CD4-positive, alpha-beta T cell (primary cell): ENCODE data around the gene FRS3. TPM values are rescaled to one million over a fixed set of nuclear protein-coding genes. Genes with fewer than 3 reads are reported as not detected.

ENCODE experiments used
- ATAC-seq: fragments of 200-7000 bp; cut with Tn5 transposase; one replicate; pipeline ENCODE4 v1.10.0; 2022; ENCODE audit warnings: mild to moderate bottlenecking; ENCODE audit not compliant: poor library complexity
- CTCF ChIA-PET: fragments of 350-600 bp; sonication (Branson Sonifier 250); formaldehyde crosslinking; loops from one replicate; lab custom pipeline; 2021; ENCODE audit warnings: antibody characterized with exemption, inconsistent platforms; lab: Charles Lee
- POLR2A ChIA-PET: fragments of 350-600 bp; sonication (Branson Sonifier 250); formaldehyde crosslinking; loops from one replicate; lab custom pipeline; 2021; ENCODE audit warnings: antibody characterized with exemption, inconsistent platforms; lab: Charles Lee
- DNase-seq, 14 experiments: peaks; one replicate each; pipeline ENCODE4 v3.0.0-alpha.2; 2013 to 2020; ENCODE audit warnings: mixed read lengths in 2 of 14
- H3K27ac ChIP-seq, 2 donors: one replicate each; pipeline versions ENCODE4 v1.5.1 to v1.7.0; 2013; ENCODE audit warnings: low read length in 2 of 2, low read depth in 1 of 2, mild to moderate bottlenecking in 1 of 2
- H3K27me3 ChIP-seq, 2 experiments: 1 replicate in 1 of 2; 2 replicates in 1 of 2; pipeline versions ENCODE4 v1.6.1 to v1.7.0; 2013; ENCODE audit warnings: low read length in 2 of 2, control low read depth in 1 of 2, mild to moderate bottlenecking in 1 of 2, moderate library complexity in 1 of 2; ENCODE audit not compliant: insufficient read depth in 2 of 2, control insufficient read depth in 1 of 2
- H3K36me3 ChIP-seq: one replicate; pipeline ENCODE4 v1.6.1; 2013; ENCODE audit warnings: low read length, control low read depth; ENCODE audit not compliant: insufficient read depth
- H3K4me1 ChIP-seq: one replicate; pipeline ENCODE4 v1.6.1; 2013; ENCODE audit warnings: low read length, control low read depth; ENCODE audit not compliant: insufficient read depth
- H3K4me3 ChIP-seq: one replicate; pipeline ENCODE4 v1.5.1; 2013; ENCODE audit warnings: mild to moderate bottlenecking, low read length, moderate library complexity
- H3K9me3 ChIP-seq, 2 experiments: 1 replicate in 1 of 2; 2 replicates in 1 of 2; pipeline versions ENCODE4 v1.6.1 to v1.7.0; 2013; ENCODE audit warnings: low read length in 2 of 2, mild to moderate bottlenecking in 2 of 2, control low read depth in 1 of 2, moderate library complexity in 1 of 2; ENCODE audit not compliant: control insufficient read depth in 1 of 2, insufficient read depth in 1 of 2
- H3K27ac Mint-ChIP-seq: one replicate; pipeline ENCODE4 v1.8.0; 2020; ENCODE audit warnings: mixed read lengths
- H3K27me3 Mint-ChIP-seq: one replicate; pipeline ENCODE4 v1.8.0; 2021; ENCODE audit warnings: mixed read lengths
- H3K36me3 Mint-ChIP-seq: one replicate; pipeline ENCODE4 v1.8.0; 2021; ENCODE audit warnings: low read depth, mixed read lengths
- H3K4me1 Mint-ChIP-seq: one replicate; pipeline ENCODE4 v1.8.0; 2021; ENCODE audit warnings: low read depth, mixed read lengths
- H3K4me3 Mint-ChIP-seq: one replicate; pipeline ENCODE4 v1.8.0; 2020; ENCODE audit warnings: mild to moderate bottlenecking, mixed read lengths
- H3K9me3 Mint-ChIP-seq: one replicate; pipeline ENCODE4 v1.8.0; 2020; ENCODE audit warnings: mixed read lengths
- intact Hi-C, 2 experiments: fragments of 100-400 bp; cut with DNase I in 1 of 2; cut with micrococcal nuclease in 1 of 2; formaldehyde crosslinking; loops; one replicate each; pipeline versions ENCODE4 v1.15.1 to v1.9.0; 2023 to 2025; cut with DNase I, micrococcal nuclease
- total RNA-seq, 174 experiments: library from RNA in 2 of 174; stranded (reverse) in 2 of 174; gene quantifications; one replicate each; pipeline ENCODE4 v1.2.3 and lab custom pipeline; 2021 to 2026
- TF ChIP-seq, protein P1 (sequence below): fragments of 200-600 bp; IDR thresholded peaks from one replicate; pipeline ENCODE4 v1.8.0; 2022; ENCODE audit warnings: antibody characterized with exemption, mild to moderate bottlenecking

Gene FRS3
- total RNA-seq, 2 experiments from 2014 or later: 4.6 to 5.4 TPM

DNA sequence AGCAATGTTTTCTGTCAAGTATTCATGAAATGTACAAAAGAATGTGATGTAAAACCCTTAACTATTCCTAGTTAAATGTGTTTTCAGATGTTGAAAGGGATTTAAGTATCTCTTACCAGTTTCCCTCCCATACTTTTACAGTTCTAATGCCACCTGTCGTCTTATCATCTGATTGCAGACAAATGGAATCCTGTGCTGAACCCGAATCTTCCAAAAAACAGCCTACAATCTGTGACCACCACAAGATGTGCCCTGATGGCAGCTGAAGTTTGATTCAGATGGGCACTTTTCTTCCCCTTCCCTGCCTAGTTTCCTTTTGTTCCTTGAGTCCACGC, 9.7 kb upstream of the FRS3 start:
- Histone ChIP-seq H3K36me3 (peaks cover 41% of the 10 kb centered on the region), H3K4me1 (peaks cover 23% of the 10 kb centered on the region), H3K27ac (no peak overlapping the region), H3K9me3 (no peaks in the 10 kb centered on the region), H3K27me3 (no peaks in the 10 kb centered on the region), H3K4me3 (no peak overlapping the region)
- intact Hi-C loops: loop anchor here (5.0 to 10.0 kb wide), 4 partner anchors 148 to 1105 kb away; partner anchors contain the start of gene UBR2 (in 2 of the 2)
- peaks cover 57% of the 10 kb centered on the region for H3K36me3 Mint-ChIP-seq
- DNase-seq: no peak
- H3K27me3 Mint-ChIP-seq: no peaks in the 10 kb centered on the region
- peaks cover 27% of the 10 kb centered on the region for H3K4me1 Mint-ChIP-seq
- ChIA-PET POLR2A (no interaction called here), CTCF (no interaction called here)
- peak overlapping the region; percentile 85 for H3K4me3 Mint-ChIP-seq
- TF ChIP-seq, protein P1, sequence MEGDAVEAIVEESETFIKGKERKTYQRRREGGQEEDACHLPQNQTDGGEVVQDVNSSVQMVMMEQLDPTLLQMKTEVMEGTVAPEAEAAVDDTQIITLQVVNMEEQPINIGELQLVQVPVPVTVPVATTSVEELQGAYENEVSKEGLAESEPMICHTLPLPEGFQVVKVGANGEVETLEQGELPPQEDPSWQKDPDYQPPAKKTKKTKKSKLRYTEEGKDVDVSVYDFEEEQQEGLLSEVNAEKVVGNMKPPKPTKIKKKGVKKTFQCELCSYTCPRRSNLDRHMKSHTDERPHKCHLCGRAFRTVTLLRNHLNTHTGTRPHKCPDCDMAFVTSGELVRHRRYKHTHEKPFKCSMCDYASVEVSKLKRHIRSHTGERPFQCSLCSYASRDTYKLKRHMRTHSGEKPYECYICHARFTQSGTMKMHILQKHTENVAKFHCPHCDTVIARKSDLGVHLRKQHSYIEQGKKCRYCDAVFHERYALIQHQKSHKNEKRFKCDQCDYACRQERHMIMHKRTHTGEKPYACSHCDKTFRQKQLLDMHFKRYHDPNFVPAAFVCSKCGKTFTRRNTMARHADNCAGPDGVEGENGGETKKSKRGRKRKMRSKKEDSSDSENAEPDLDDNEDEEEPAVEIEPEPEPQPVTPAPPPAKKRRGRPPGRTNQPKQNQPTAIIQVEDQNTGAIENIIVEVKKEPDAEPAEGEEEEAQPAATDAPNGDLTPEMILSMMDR: no peak
- no peaks in the 10 kb centered on the region for H3K9me3 Mint-ChIP-seq
- peak overlapping the region; percentile 79 for H3K27ac Mint-ChIP-seq
- ATAC-seq: no peak

DNA sequence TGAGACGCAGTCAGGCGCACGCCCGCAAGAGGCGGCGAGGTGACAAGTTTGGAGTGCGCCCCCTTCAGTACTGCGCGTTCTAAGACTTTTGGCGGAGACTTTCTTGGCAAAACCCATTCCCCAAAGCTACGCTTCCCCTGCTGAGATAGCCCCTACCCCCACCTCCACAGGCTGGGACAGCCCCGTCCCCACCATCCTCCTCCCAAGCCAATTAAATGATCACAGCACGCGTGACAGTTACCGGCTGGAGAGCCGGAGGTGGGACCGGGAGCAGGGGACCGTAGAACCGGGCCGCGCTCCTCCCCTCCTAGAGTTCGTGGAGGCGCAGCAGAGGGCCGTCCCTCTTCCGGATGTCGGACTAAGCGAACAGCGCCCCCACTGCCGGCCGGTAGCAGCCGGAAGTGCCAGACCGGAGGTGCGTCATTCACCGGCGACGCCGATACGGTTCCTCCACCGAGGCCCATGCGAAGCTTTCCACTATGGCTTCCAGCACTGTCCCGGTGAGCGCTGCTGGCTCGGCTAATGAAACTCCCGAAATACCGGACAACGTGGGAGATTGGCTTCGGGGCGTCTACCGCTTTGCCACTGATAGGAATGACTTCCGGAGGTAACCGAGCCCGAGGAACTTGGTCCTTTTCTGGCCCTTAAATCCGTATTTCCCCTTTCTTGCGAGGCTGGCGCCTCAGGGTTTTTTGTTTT, 7.7 kb upstream of the FRS3 start, which contains the start of gene TOMM6:
TOMM6 (plus strand) TSS at position 476 of the 699 bp plus-strand sequence; CDS start at position 480, 4 bp downstream.
- Mint-ChIP-seq H3K9me3 (no peaks in the 10 kb centered on the region), H3K27ac (peak within 1 kb of the TSS; percentile 96), H3K27me3 (no peaks in the 10 kb centered on the region), H3K4me1 (peaks cover 27% of the 10 kb centered on the region), H3K4me3 (peak within 1 kb of the TSS; percentile 92), H3K36me3 (peaks cover 44% of the 10 kb centered on the region)
- DNase-seq (peak; percentile 91 to 97 (median 93)), ATAC-seq (peak; percentile 77)
- peaks cover 36% of the 10 kb centered on the region for H3K36me3 ChIP-seq
- intact Hi-C loops: loop anchor here (1.0 to 10.0 kb wide), 11 partner anchors 53 to 1107 kb away; partner anchors contain the start of genes BYSL (in 2 of the 2), MED20 (in 2 of the 2), TFEB (in 2 of the 2) and UBR2 (in 2 of the 2)
- H3K4me3 ChIP-seq: peak within 1 kb of the TSS; percentile 78
- peak within 1 kb of the TSS; percentile 87 to 89 for H3K27ac ChIP-seq
- POLR2A ChIA-PET: interaction anchor here (0.5 to 3.0 kb wide), 30 partner anchors 11 to 1842 kb away, joined by 3 to 41 read pairs (median 6); partner anchors contain the start of genes BYSL, CUL7, KLC4 and MED20
- peaks cover 23% of the 10 kb centered on the region for H3K4me1 ChIP-seq
- no peaks in the 10 kb centered on the region for H3K9me3 ChIP-seq
- H3K27me3 ChIP-seq: no peaks in the 10 kb centered on the region
- TF ChIP-seq, protein P1: peak; percentile 90
- CTCF ChIA-PET: interaction anchor here (0.6 to 2.9 kb wide), 53 partner anchors 8 to 1729 kb away, joined by 3 to 75 read pairs (median 5); partner anchors contain the start of genes BYSL, CCND3, FRS3 and MED20

DNA sequence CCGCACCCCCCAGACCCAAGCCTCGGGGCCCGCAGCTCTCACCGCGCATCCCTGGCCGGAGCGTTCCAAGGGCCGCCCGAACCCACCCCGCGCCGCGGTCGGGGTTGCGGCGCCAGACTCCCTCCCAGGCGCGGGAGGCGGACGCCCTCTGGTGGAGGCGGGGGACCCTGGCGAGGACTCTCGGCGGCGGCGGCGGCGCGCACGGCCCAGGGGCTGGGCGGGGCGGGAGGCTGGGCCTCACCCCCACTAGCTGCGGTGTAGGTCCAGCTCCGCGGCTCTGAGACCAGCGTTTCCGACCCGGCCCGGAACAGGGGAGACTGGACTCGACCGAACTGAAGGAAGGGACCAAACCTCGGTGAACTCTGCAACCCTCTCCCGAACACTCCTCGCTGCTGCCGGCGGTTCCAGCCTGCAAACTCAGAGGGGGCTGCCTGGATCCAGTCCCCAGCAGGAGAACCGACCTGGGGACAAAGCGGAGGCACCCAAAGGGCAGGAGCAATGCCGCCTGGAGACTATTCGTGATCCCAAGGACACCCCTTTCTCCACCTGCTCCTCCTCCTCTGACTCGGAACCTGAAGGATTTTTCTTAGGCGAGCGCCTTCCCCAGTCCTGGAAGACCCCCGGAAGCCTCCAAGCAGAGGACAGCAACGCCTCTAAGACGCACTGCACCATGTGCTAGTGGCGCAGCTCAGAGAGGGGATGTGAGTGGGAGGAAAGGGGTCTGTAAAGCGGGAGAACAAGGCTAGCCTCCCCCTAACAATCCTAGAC, 6.9 kb upstream of the FRS3 start:
- no peaks in the 10 kb centered on the region for H3K27me3 Mint-ChIP-seq
- intact Hi-C loops: loop anchor here (1.0 to 10.0 kb wide), 11 partner anchors 52 to 1108 kb away; partner anchors contain the start of genes BYSL (in 2 of the 2), MED20 (in 2 of the 2), TFEB (in 2 of the 2) and UBR2 (in 2 of the 2)
- peaks cover 28% of the 10 kb centered on the region for H3K36me3 ChIP-seq
- H3K4me1 ChIP-seq: peaks cover 23% of the 10 kb centered on the region
- peak; percentile 65 for ATAC-seq
- peak overlapping the region; percentile 96 for H3K27ac Mint-ChIP-seq
- H3K9me3 Mint-ChIP-seq: no peaks in the 10 kb centered on the region
- peaks cover 36% of the 10 kb centered on the region for H3K36me3 Mint-ChIP-seq
- ChIA-PET POLR2A (interaction anchor here (0.5 to 3.0 kb wide), 24 partner anchors 10 to 1843 kb away, joined by 3 to 41 read pairs (median 6); partner anchors contain the start of genes BYSL, CUL7, KLC4 and MED20), CTCF (interaction anchor here (0.7 to 2.9 kb wide), 39 partner anchors 8 to 1730 kb away, joined by 3 to 75 read pairs (median 5); partner anchors contain the start of genes BYSL, CCND3, MED20 and MRPS10)
- H3K4me1 Mint-ChIP-seq: peaks cover 27% of the 10 kb centered on the region
- H3K4me3 Mint-ChIP-seq: peak overlapping the region; percentile 92
- H3K27ac ChIP-seq: peak overlapping the region; percentile 87 to 89
- DNase-seq: peak; percentile 76 to 94 (median 88)
- H3K4me3 ChIP-seq: peak overlapping the region; percentile 78
- H3K27me3 ChIP-seq: no peaks in the 10 kb centered on the region
- TF ChIP-seq, protein P1: peak; percentile 33
- no peaks in the 10 kb centered on the region for H3K9me3 ChIP-seq
